NCI-H1930 (cell line): Measurements from ENCODE around the gene FAM151B.
"Not testable (repeated sequence)": the region's sequence is repeated elsewhere in the genome, so short reads cannot be mapped to it uniquely, and the experiment has no call there.

Experiments used
- DNase-seq, 2 experiments: peaks; one replicate each; lab custom pipeline; 2025; lab: John Stamatoyannopoulos, UW

The FAM151B gene

GRCh38 chr5:80503641-80504040 lies 15.7 kb downstream of the FAM151B start:
- DNase-seq: no peak

GRCh38 chr5:80504833-80505232 lies 16.9 kb downstream of the FAM151B start:
- no peak for DNase-seq

GRCh38 chr5:80507663-80508062 lies 19.8 kb downstream of the FAM151B start:
- no peak for DNase-seq

GRCh38 chr5:80508844-80509243 lies 20.9 kb downstream of the FAM151B start:
- DNase-seq: no peak

GRCh38 chr5:80509362-80509761 lies 21.5 kb downstream of the FAM151B start:
- DNase-seq: no peak

- no peak for DNase-seq
Measured at GRCh38 chr5:80516826-80517225, 28.9 kb downstream of the FAM151B start.

- DNase-seq: no peak
Measured at GRCh38 chr5:80540691-80541090, 52.8 kb downstream of the FAM151B start.

GRCh38 chr5:80541392-80541791 lies 53.5 kb downstream of the FAM151B start:
- DNase-seq: no peak

GRCh38 chr5:80554646-80555045 lies 66.7 kb downstream of the FAM151B start:
- DNase-seq: no peak

GRCh38 chr5:80555099-80555498 lies 67.2 kb downstream of the FAM151B start:
- DNase-seq: no peak

- no peak for DNase-seq
Measured at GRCh38 chr5:80559244-80559643, 71.3 kb downstream of the FAM151B start.

GRCh38 chr5:80565330-80565729 lies 77.4 kb downstream of the FAM151B start:
- DNase-seq: no peak

- no peak for DNase-seq
Measured at GRCh38 chr5:80566711-80567259, 78.9 kb downstream of the FAM151B start.

- DNase-seq: no peak
Measured at GRCh38 chr5:80568251-80568650, 80.4 kb downstream of the FAM151B start.

- DNase-seq: no peak
Measured at GRCh38 chr5:80569086-80569960, 81.4 kb downstream of the FAM151B start.

GRCh38 chr5:80569961-80570786 lies 82.3 kb downstream of the FAM151B start, which contains the start of gene ANKRD34B:
TSS of gene ANKRD34B (minus strand) at chr5:80570280. CDS start at chr5:80560019, 10,261 bp downstream.
- no peak for DNase-seq

- no peak for DNase-seq
Measured at GRCh38 chr5:80573062-80573461, 85.2 kb downstream of the FAM151B start.

GRCh38 chr5:80576383-80576782 lies 88.5 kb downstream of the FAM151B start:
- DNase-seq: no peak

GRCh38 chr5:80577707-80578106 lies 89.8 kb downstream of the FAM151B start:
- DNase-seq: no peak

GRCh38 chr5:80579050-80579449 lies 91.2 kb downstream of the FAM151B start:
- no peak for DNase-seq

GRCh38 chr5:80580291-80580690 lies 92.4 kb downstream of the FAM151B start:
- not testable (repeated sequence) for DNase-seq

GRCh38 chr5:80584770-80585169 lies 96.9 kb downstream of the FAM151B start:
- no peak for DNase-seq
